ENCODE measurements around the gene ING3. TPM values are rescaled to one million over a fixed set of nuclear protein-coding genes. Genes with fewer than 3 reads are reported as not detected.

The ING3 gene
- total and polyA plus RNA-seq, 2 of the 13 experiments (the other 11 are each of a cell fraction or from before 2014, with no cell fraction given): 6.9 to 12.8 TPM

- no peak for TF ChIP-seq HINFP (CRISPR knock-in tag; IDR thresholded peaks at IDR 0.05; ENCODE audit: low read depth)
- no peak for TF ChIP-seq SMAD1 (CRISPR knock-in tag; IDR thresholded peaks at IDR 0.05; ENCODE audit: borderline replicate concordance, low read depth)
- TF ChIP-seq ZBTB2 (CRISPR knock-in tag; IDR thresholded peaks at IDR 0.05; ENCODE audit: low read depth): no peak
- no peak for TF ChIP-seq PAF1 (CRISPR knock-in tag; IDR thresholded peaks at IDR 0.05)
These were observed 11.1 kb downstream of the ING3 start (continued) for GRCh38 chr7:120961638-120962173.

- Histone ChIP-seq H3K79me2 (ENCODE audit: insufficient read depth, low read length) (no peaks in the 10 kb centered on the region), H4K20me1 (ENCODE audit: insufficient read depth, low read length) (no peaks in the 10 kb centered on the region), H3K27me3 (ENCODE audit: control insufficient read depth in 1 of 2, insufficient read depth in 2 of 2, low read length in 2 of 2) (no peaks in the 10 kb centered on the region), H3K36me3 (replicated peaks in 1 of 2; ENCODE audit: control insufficient read depth in 1 of 2, insufficient read depth in 2 of 2, low read length in 2 of 2) (peaks cover 9 to 26% of the 10 kb centered on the region in 2 experiments), H3K4me2 (ENCODE audit: low read depth, low read length) (no peak overlapping the region), H3K9ac (ENCODE audit: insufficient read depth, low read depth, low read length) (no peak overlapping the region), H3K9me3 (ENCODE audit: low read length) (no peaks in the 10 kb centered on the region), H3K4me3 (replicated peaks in 1 of 3; ENCODE audit: insufficient read depth in 1 of 3, low read depth in 2 of 3, low read length in 3 of 3) (no peak overlapping the region), H3K27ac (ENCODE audit: extremely low read length, insufficient read depth, low read length) (no peak overlapping the region), H2AFZ (ENCODE audit: low read length) (no peak overlapping the region), H3K4me1 (ENCODE audit: insufficient read depth, low read length) (no peaks in the 10 kb centered on the region)
- intact Hi-C loops (cut with micrococcal nuclease; ENCODE audit: unreplicated experiment) (no loop called here), in situ Hi-C loops (cut with HindIII; ENCODE audit: extremely low pct_ligation_motif_present, low pct_unique_long_range_greater_than_20kb) (no loop called here)
- no TSS peak for BruUV-seq (replicated peaks)
- DNase-seq (ENCODE audit: low spot score) (no peak), ATAC-seq (no peak), FAIRE-seq (no peak)
- WGBS (ENCODE audit: low lambda C conversion rate): 88% methylated on average over 1 of the region's 1 CpG
- CTCF ChIA-PET (ENCODE audit: low intra/inter-chr PET ratio, low total read pairs): no interaction called here
- POLR2A ChIA-PET: interaction anchor here (0.9 kb wide), 1 partner anchor 13 kb away, joined by 3 read pairs; no protein-coding TSS in a partner anchor
- TF ChIP-seq ZNF318 (CRISPR knock-in tag; IDR thresholded peaks at IDR 0.05): no peak
- no peak for TF ChIP-seq FOXO1 (CRISPR knock-in tag; IDR thresholded peaks at IDR 0.05)
- no peak for TF ChIP-seq SIN3B (IDR thresholded peaks at IDR 0.05; ENCODE audit: low read length)
- TF ChIP-seq RARA (CRISPR knock-in tag; IDR thresholded peaks at IDR 0.05): no peak
- no peak for TF ChIP-seq HINFP (CRISPR knock-in tag; IDR thresholded peaks at IDR 0.05; ENCODE audit: low read depth)
These were observed 13.5 kb downstream of the ING3 start for GRCh38 chr7:120964088-120964487.
